Measurements from ENCODE around the gene MYD88. TPM values are rescaled to one million over a fixed set of nuclear protein-coding genes. Genes with fewer than 3 reads are reported as not detected.

Gene MYD88
- total RNA-seq, 1 experiment from 2014 or later = 14.8 TPM

DNA sequence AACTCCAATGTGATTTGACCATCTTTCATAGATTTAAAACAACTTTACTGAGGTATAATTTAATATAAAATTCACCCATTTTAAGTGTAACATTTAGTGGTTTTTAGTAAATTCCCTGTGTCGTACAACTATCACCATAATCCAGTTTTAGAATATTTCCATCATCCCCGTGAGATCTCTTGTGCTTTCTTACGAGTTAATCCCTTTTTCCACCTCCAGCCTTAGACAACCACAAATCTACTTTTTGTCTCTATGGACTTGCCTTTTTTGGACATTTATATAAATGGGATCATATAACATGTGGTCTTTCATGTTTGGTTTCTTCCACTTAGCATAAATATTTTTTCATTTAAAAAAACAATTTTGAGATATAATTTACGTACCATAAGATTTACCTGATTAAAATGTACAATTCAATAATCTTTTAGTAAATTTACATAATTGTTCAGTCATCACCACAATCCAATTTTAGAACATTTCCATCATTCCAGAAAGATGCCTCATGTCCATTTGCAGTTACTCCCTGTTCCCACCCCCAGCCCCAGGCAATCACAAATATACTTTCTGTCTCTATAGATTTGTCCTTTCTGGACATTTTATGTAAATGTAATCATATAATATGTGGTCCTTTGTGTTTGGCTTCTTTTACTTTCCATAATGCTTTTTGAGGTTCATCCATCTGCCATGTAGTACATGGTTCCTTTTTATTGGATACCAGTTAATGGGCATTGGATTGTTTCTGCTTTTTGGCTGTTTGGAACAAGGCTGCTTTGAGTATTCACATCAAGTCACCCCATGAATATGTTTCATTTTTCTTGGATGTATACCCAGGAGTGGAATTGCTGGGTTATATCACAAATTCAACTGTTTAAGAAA is 29.9 kb downstream of the MYD88 start (continued):
- TF ChIP-seq, protein P1, sequence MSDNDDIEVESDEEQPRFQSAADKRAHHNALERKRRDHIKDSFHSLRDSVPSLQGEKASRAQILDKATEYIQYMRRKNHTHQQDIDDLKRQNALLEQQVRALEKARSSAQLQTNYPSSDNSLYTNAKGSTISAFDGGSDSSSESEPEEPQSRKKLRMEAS (IDR thresholded peaks at IDR 0.05) = no peak
- TF ChIP-seq YY1 (IDR thresholded peaks at IDR 0.05; ENCODE audit: extremely low read depth, insufficient replicate concordance, low read depth, low read length) (no peak), TCF7L2 (IDR thresholded peaks at IDR 0.05; ENCODE audit: borderline replicate concordance, extremely low read depth, insufficient read depth, insufficient read length) (no peak), SIN3A (IDR thresholded peaks at IDR 0.05; ENCODE audit: low read depth) (no peak), POLR2AphosphoS5 (IDR thresholded peaks at IDR 0.05; ENCODE audit: low read depth, low read length) (no peak)

DNA sequence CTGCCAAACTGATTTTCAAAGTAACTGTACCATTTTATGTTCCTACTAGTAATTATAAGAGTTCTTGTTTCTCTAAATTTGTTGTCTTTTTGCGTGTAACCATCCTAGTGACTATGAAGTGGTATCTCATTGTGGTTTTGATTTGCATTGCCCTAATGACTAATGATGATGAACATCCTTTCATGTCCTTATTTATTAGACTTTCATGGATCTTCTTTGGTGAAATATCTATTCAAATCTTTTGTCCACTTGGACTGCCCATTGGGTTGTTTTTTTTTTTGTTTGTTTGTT is 30.5 kb downstream of the MYD88 start:
- no peak overlapping the region for H3K9ac ChIP-seq (ENCODE audit: low read length)
- TF ChIP-seq ZNF274 (IDR thresholded peaks at IDR 0.05; ENCODE audit: low read depth, low read length) = no peak
- TF ChIP-seq FOSL1 (IDR thresholded peaks at IDR 0.05; ENCODE audit: low read depth) = no peak
- TF ChIP-seq TCF7L2 (IDR thresholded peaks at IDR 0.05; ENCODE audit: borderline replicate concordance, extremely low read depth, insufficient read depth, insufficient read length) = no peak
- TF ChIP-seq ZFX (IDR thresholded peaks at IDR 0.05) = no peak
- TF ChIP-seq, protein P2, sequence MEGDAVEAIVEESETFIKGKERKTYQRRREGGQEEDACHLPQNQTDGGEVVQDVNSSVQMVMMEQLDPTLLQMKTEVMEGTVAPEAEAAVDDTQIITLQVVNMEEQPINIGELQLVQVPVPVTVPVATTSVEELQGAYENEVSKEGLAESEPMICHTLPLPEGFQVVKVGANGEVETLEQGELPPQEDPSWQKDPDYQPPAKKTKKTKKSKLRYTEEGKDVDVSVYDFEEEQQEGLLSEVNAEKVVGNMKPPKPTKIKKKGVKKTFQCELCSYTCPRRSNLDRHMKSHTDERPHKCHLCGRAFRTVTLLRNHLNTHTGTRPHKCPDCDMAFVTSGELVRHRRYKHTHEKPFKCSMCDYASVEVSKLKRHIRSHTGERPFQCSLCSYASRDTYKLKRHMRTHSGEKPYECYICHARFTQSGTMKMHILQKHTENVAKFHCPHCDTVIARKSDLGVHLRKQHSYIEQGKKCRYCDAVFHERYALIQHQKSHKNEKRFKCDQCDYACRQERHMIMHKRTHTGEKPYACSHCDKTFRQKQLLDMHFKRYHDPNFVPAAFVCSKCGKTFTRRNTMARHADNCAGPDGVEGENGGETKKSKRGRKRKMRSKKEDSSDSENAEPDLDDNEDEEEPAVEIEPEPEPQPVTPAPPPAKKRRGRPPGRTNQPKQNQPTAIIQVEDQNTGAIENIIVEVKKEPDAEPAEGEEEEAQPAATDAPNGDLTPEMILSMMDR (IDR thresholded peaks at IDR 0.05 in 2 of 3, conservative IDR thresholded peaks at IDR 0.05 in 1 of 3; ENCODE audit: borderline replicate concordance in 1 of 3, insufficient read depth in 1 of 3, low read depth in 2 of 3, low read length in 2 of 3) = no peak
- TF ChIP-seq POLR2AphosphoS5 (IDR thresholded peaks at IDR 0.05; ENCODE audit: low read depth, low read length) = no peak
- TF ChIP-seq, protein P3, sequence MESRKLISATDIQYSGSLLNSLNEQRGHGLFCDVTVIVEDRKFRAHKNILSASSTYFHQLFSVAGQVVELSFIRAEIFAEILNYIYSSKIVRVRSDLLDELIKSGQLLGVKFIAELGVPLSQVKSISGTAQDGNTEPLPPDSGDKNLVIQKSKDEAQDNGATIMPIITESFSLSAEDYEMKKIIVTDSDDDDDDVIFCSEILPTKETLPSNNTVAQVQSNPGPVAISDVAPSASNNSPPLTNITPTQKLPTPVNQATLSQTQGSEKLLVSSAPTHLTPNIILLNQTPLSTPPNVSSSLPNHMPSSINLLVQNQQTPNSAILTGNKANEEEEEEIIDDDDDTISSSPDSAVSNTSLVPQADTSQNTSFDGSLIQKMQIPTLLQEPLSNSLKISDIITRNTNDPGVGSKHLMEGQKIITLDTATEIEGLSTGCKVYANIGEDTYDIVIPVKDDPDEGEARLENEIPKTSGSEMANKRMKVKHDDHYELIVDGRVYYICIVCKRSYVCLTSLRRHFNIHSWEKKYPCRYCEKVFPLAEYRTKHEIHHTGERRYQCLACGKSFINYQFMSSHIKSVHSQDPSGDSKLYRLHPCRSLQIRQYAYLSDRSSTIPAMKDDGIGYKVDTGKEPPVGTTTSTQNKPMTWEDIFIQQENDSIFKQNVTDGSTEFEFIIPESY (IDR thresholded peaks at IDR 0.05; ENCODE audit: extremely low read depth, insufficient replicate concordance, low read length) = no peak
- TF ChIP-seq ELF1 (IDR thresholded peaks at IDR 0.05; ENCODE audit: borderline replicate concordance, low read depth) = no peak
- TF ChIP-seq SIN3A (IDR thresholded peaks at IDR 0.05; ENCODE audit: low read depth) = no peak
- no peak for TF ChIP-seq POLR2A (IDR thresholded peaks at IDR 0.05; ENCODE audit: borderline replicate concordance, extremely low read depth, insufficient read depth, insufficient read length)
- TF ChIP-seq, protein P4, sequence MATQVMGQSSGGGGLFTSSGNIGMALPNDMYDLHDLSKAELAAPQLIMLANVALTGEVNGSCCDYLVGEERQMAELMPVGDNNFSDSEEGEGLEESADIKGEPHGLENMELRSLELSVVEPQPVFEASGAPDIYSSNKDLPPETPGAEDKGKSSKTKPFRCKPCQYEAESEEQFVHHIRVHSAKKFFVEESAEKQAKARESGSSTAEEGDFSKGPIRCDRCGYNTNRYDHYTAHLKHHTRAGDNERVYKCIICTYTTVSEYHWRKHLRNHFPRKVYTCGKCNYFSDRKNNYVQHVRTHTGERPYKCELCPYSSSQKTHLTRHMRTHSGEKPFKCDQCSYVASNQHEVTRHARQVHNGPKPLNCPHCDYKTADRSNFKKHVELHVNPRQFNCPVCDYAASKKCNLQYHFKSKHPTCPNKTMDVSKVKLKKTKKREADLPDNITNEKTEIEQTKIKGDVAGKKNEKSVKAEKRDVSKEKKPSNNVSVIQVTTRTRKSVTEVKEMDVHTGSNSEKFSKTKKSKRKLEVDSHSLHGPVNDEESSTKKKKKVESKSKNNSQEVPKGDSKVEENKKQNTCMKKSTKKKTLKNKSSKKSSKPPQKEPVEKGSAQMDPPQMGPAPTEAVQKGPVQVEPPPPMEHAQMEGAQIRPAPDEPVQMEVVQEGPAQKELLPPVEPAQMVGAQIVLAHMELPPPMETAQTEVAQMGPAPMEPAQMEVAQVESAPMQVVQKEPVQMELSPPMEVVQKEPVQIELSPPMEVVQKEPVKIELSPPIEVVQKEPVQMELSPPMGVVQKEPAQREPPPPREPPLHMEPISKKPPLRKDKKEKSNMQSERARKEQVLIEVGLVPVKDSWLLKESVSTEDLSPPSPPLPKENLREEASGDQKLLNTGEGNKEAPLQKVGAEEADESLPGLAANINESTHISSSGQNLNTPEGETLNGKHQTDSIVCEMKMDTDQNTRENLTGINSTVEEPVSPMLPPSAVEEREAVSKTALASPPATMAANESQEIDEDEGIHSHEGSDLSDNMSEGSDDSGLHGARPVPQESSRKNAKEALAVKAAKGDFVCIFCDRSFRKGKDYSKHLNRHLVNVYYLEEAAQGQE (IDR thresholded peaks at IDR 0.05; ENCODE audit: low read depth) = no peak
- TF ChIP-seq EGR1 (IDR thresholded peaks at IDR 0.05; ENCODE audit: low read depth) = no peak
- TF ChIP-seq SRF (IDR thresholded peaks at IDR 0.05; ENCODE audit: low read depth) = no peak
- TF ChIP-seq YY1 (IDR thresholded peaks at IDR 0.05; ENCODE audit: extremely low read depth, insufficient replicate concordance, low read depth, low read length) = no peak
- no peak for TF ChIP-seq RAD21 (IDR thresholded peaks at IDR 0.05; ENCODE audit: low read depth)

More for the DNA sequence above, 30.5 kb downstream of the MYD88 start:
- DNase-seq (ENCODE audit: low read depth, low spot score) (no peak), ATAC-seq (no peak)
- Histone ChIP-seq H3K4me1 (ENCODE audit: control insufficient read depth in 1 of 2, insufficient read depth in 2 of 2, low read length in 2 of 2) (peaks cover 4 to 40% of the 10 kb centered on the region in 2 experiments; a peak in 3 of 4 replicates), H2AFZ (ENCODE audit: low read depth, low read length, poor library complexity, severe bottlenecking) (no peak overlapping the region), H3K79me2 (ENCODE audit: insufficient read depth, low read length) (peaks cover 87% of the 10 kb centered on the region), H3K27ac (ENCODE audit: low read depth, low read length) (no peak overlapping the region), H3K36me3 (ENCODE audit: control insufficient read depth in 1 of 2, insufficient read depth in 2 of 2, low read length in 2 of 2) (no peaks in the 10 kb centered on the region), H3K4me3 (replicated peaks in 1 of 2; ENCODE audit: low read depth in 1 of 2, low read length in 2 of 2) (no peak overlapping the region), H4K20me1 (ENCODE audit: insufficient read depth) (peaks cover 4% of the 10 kb centered on the region; the same call in 1 of the 2 replicates), H3K27me3 (ENCODE audit: insufficient read depth, low read length) (no peaks in the 10 kb centered on the region), H3K9me2 (ENCODE audit: insufficient read depth) (no peaks in the 10 kb centered on the region), H3K4me2 (ENCODE audit: low read length) (peak overlapping the region; percentile 77), H3K9me3 (ENCODE audit: control insufficient read depth in 1 of 2, insufficient read depth in 1 of 2, low read depth in 1 of 2, low read length in 2 of 2) (no peaks in the 10 kb centered on the region)
- intact Hi-C loops (cut with micrococcal nuclease) = no loop called here
- RAD21 ChIA-PET (ENCODE audit: low non-redundant PET in 1 of 2, low total read pairs in 2 of 2, uncharacterized antibody in 2 of 2, unreplicated experiment in 2 of 2) = no interaction called here
- CTCF ChIA-PET = no interaction called here
- no TSS peak for BruUV-seq (replicated peaks)
- POLR2A ChIA-PET = no interaction called here
